Fibroblast of skin of scalp (primary cell): Measurements from ENCODE around the gene PPP1R18.
"Not testable (repeated sequence)": the region's sequence is repeated elsewhere in the genome, so short reads cannot be mapped to it uniquely, and the experiment has no call there.

Experiments
- DNase-seq: peaks from one replicate; pipeline ENCODE4 v3.0.0-alpha.2; 2013

Gene PPP1R18

GRCh38 chr6:30719791-30720737 lies 33.6 kb upstream of the PPP1R18 start, which contains the start of gene TUBB:
Gene TUBB (plus strand): TSS chr6:30720352. CDS start chr6:30720507, 155 bp downstream.
- DNase-seq, result peak; percentile 99

DNA sequence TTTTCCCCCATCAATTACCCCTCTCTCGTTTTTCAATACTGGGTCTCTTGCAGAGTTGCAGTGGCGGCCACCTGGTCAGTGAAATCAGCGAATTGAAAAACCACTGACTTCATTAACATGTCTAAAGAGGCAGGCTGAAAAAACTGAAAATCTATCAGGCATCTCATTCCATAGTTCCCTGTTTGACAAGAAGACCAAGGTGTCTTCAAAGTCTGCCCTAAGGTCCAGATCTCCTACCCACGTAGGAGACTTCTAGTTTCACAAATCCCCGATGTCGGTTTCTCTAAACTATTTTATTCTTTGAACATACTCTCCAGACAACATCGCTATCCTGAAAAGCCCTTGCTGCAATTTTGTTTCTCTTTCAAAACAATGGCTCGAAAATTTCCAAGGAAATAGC lies 32.9 kb upstream of the PPP1R18 start:
- no peak for DNase-seq

GRCh38 chr6:30717845-30718720 lies 31.6 kb upstream of the PPP1R18 start:
- DNase-seq, result not testable (repeated sequence)

- DNase-seq, result peak; percentile 100
Measured at GRCh38 chr6:30717129-30717844, 30.8 kb upstream of the PPP1R18 start, which contains the start of gene MDC1. Gene MDC1 (minus strand): TSS chr6:30717281. CDS start chr6:30715175, 2,106 bp downstream.

- DNase-seq, result no peak
Measured at GRCh38 chr6:30716879-30717128, 30.4 kb upstream of the PPP1R18 start.

- no peak for DNase-seq
Measured at GRCh38 chr6:30714263-30714662, 27.8 kb upstream of the PPP1R18 start.

DNA sequence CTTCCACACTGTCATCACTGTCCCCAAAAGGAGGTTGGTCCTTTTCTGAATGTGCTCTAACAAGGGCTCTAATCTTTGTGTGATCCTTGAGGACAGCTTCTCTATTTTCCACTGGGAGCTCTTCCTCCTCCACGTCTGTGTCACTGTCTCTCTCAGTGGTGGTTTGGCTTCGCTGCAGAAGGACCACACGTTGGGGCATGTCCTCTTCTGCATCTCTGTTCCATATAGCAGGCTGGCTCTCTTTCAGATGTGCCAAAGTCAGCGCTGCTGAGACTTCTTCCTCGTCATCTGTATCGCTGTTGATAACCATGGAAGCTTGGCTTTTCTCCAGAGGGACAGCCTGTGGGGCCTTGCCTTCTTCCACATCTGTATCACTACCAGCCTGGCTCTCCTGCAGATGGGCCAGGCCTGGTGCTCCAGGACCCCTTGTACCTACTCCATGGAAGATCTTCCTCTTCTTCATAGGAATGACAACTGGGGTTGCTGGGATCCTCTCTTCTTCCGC lies 26.0 kb upstream of the PPP1R18 start:
- DNase-seq, result no peak

DNA sequence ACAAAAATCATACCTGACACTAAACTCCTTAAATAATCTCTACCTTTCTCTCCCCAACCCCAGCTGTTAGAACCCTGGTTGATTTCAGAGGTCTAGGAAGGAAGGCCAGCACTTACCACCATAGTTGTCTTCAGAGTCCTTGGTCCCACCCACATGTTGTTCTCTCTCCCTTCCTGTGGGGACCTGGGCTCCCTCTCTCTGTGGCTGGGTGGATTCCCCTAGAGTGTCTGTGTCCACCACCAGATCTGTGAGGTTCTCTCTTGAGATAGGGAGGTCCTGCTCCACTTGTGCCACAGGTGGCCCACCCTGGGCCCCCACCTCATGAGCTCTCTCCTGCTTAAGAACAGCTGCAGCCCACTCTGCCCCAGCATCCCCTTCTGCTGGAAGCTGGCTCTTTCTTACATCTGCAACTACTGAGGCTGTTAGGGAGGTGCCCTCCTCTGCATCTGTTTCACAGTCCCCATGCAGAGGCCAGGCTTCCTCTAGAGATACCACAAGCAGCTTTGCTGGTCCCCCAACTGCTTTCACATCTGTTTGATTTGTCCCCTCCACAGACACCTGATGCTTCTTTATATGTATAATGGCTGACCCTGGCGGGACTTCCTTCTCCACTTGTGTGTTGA lies 25.4 kb upstream of the PPP1R18 start:
- DNase-seq, result no peak

GRCh38 chr6:30709101-30709868 lies 22.8 kb upstream of the PPP1R18 start:
- DNase-seq, result no peak

GRCh38 chr6:30707281-30707850 lies 20.9 kb upstream of the PPP1R18 start:
- no peak for DNase-seq

- DNase-seq, result no peak
Measured at GRCh38 chr6:30705620-30706019, 19.2 kb upstream of the PPP1R18 start.

GRCh38 chr6:30703821-30704220 lies 17.4 kb upstream of the PPP1R18 start:
- DNase-seq, result no peak

GRCh38 chr6:30703011-30703410 lies 16.6 kb upstream of the PPP1R18 start:
- DNase-seq, result no peak

DNA sequence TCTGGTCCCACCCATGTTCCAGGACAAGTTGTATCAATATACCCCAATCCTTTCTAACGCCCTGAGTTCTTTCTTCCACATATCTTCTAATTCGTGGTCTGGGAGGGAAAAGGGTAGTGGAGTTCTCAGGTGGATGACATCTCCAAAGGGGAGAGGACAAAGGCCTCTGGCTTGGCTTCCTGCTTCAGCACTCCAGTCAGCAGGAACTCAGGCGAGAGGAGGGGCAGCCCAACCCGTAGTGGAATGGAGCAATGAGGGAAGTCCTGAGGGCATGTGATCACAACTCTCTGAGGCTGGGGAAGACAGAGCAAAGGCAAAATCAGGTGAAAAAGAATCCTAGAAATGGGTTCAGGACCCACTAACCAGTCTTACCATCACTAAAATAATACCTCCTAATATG lies 13.9 kb upstream of the PPP1R18 start:
- no peak for DNase-seq

DNA sequence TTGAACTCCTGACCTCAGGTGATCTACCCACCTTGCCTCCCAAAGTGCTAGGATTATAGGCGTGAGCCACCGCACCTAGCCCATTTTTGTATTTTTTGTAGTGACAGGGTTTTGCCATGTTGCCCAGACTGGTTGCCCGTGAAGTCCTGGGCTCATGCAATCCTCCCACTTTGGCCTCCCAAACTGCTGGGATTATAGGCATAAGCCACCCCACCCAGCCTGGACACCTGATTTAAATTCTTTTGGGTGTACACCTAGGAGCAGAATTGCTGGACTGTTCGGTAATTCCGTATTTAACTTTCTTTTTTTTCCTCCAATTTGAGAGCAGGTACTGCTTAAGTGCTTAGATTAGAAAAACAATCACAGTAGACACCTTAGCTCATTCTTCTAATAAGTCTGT lies 10.0 kb upstream of the PPP1R18 start:
- no peak for DNase-seq

GRCh38 chr6:30691208-30691847 lies 4.9 kb upstream of the PPP1R18 start:
- peak; percentile 29 for DNase-seq

GRCh38 chr6:30690403-30691207 lies 4.2 kb upstream of the PPP1R18 start, which contains the start of gene NRM:
Gene NRM (minus strand): TSS chr6:30690984. CDS start chr6:30690974, 10 bp downstream.
- peak; percentile 89 for DNase-seq

DNA sequence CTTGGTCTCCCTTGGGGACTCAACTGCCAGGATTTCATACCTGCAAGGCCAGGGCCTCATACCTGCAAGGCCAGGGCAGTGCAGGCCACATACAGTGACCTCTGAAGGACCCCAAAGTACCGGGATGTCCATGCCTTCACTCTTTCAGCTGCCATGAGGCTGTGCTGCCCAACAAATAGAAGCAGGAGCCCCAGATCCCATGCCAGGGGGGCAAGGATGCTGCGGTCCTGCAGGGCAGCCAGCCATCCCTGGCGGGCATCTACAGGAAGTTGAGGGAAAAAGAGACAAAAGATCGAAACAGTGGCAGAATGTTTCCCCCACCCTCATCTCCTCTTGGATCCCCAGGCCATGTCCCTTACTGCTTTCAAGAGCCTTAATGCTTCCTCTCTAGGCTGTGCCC lies 3.5 kb upstream of the PPP1R18 start:
- no peak for DNase-seq
